Left ventricle myocardium inferior (tissue), 1 donor: Measurements from ENCODE around the gene ST6GALNAC5. TPM values are rescaled to one million over a fixed set of nuclear protein-coding genes. Genes with fewer than 3 reads are reported as not detected.
"Not testable (repeated sequence)": the region's sequence is repeated elsewhere in the genome, so short reads cannot be mapped to it uniquely, and the experiment has no call there.

ENCODE experiments used
- DNase-seq: peaks from one replicate; pipeline ENCODE4 v3.0.0-alpha.2; 2020
- H3K27ac ChIP-seq: fragments of 200-600 bp; replicated peaks from 2 replicates; pipeline ENCODE4 v1.8.0; 2021
- H3K27me3 ChIP-seq: fragments of 200-600 bp; 2 replicates; pipeline ENCODE4 v1.8.0; 2021; ENCODE audit warnings: low read depth
- H3K36me3 ChIP-seq: fragments of 200-600 bp; 2 replicates; pipeline ENCODE4 v1.8.0; 2021
- H3K4me1 ChIP-seq: fragments of 200-600 bp; 2 replicates; pipeline ENCODE4 v1.8.0; 2021
- H3K4me3 ChIP-seq: fragments of 200-600 bp; 2 replicates; pipeline ENCODE4 v1.8.0; 2021; ENCODE audit warnings: mild to moderate bottlenecking, moderate library complexity
- H3K9me3 ChIP-seq: fragments of 200-600 bp; replicated peaks from 2 replicates; pipeline ENCODE4 v1.8.0; 2021
- intact Hi-C: fragments of 100-400 bp; cut with micrococcal nuclease; formaldehyde crosslinking; loops from one replicate; pipeline ENCODE4 v1.11.0; 2022
- long read RNA-seq: library from polyadenylated mRNA; unstranded; transcript quantifications from one replicate; pipeline ENCODE4 v2.0.0, GENCODE V29; 2021
- total RNA-seq: library from RNA; stranded (reverse); fragmentation: NEBNext Ultra II Directional; extraction: Animal tissue kit (Norgen Biotek cat#: 25700); gene quantifications from one replicate; pipeline ENCODE4 v1.2.1, GENCODE V29; 2021
- TF ChIP-seq, protein P1 (sequence below): fragments of 200-600 bp; IDR thresholded peaks from 2 replicates; pipeline ENCODE4 v1.8.0; 2021; ENCODE audit warnings: antibody characterized with exemption, mild to moderate bottlenecking, borderline replicate concordance
- donor health status: DM: no; HTN: yes; CAD: no; lungs with severe emphysema.

ST6GALNAC5 gene
- total RNA-seq = 0.41 TPM
- long read RNA-seq = 0 reads

DNA sequence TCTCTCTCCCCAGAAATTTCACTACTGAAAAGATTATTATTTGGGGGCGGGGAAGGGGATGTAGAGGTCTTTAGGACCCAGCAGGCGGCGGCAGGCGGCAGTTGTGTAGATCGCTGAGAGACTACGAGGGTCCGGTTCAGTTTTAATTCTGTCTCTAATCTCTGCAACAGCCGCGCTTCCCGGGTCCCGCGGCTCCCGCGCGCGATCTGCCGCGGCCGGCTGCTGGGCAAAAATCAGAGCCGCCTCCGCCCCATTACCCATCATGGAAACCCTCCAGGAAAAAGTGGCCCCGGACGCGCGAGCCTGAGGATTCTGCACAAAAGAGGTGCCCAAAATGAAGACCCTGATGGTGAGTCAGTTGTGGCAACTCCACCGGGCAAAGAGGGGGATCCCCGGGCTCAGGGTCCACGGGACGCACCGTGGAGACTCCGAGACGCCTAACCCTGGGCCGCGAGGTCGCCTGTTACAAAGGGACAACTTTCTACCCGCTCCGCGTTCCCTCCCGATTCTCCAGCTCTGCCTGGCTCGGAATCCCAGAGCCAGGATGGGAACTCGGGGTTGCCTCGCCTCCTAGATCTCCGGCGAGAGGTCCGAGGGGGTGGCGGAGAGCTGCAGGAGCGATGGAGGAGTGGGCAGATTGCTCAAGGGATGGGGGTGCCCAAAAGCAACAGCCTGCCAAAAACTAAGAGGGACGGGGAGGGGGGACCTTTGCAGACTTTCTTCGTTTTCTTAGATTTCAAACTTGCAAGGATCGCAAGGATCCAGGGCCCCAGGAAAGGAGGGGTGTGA lies at the start of gene ST6GALNAC5:
Gene ST6GALNAC5, plus strand, starts transcription at position 139 of the 789 bp plus-strand sequence.
- intact Hi-C loops = no loop called here
- H3K27ac ChIP-seq = no peak within 1 kb of the TSS

DNA sequence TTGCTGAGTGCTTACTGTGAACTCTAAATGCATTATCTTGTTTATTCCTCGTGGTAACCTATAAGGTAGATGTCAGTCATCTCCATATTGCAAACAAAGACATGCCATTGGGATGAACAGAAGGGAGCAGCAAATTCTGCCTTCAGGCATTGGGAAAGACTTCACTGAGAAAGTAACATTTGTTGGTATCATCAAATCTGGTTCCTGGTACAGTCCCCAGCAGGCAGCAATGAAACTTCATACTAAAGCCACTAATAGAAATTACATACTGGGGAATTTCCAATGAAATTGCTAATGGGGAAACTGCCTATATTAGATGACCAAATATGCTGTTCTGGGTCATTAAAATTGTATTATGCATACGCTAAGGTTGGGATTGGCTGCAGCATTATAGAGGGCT lies 47.3 kb upstream of the ST6GALNAC5 start:
- Histone ChIP-seq H3K9me3 (no peaks in the 10 kb centered on the region), H3K27me3 (peaks cover 7% of the 10 kb centered on the region), H3K36me3 (no peaks in the 10 kb centered on the region), H3K4me1 (no peaks in the 10 kb centered on the region), H3K4me3 (no peak overlapping the region), H3K27ac (no peak overlapping the region)
- intact Hi-C loops = no loop called here
- no peak for DNase-seq
- TF ChIP-seq, protein P1, sequence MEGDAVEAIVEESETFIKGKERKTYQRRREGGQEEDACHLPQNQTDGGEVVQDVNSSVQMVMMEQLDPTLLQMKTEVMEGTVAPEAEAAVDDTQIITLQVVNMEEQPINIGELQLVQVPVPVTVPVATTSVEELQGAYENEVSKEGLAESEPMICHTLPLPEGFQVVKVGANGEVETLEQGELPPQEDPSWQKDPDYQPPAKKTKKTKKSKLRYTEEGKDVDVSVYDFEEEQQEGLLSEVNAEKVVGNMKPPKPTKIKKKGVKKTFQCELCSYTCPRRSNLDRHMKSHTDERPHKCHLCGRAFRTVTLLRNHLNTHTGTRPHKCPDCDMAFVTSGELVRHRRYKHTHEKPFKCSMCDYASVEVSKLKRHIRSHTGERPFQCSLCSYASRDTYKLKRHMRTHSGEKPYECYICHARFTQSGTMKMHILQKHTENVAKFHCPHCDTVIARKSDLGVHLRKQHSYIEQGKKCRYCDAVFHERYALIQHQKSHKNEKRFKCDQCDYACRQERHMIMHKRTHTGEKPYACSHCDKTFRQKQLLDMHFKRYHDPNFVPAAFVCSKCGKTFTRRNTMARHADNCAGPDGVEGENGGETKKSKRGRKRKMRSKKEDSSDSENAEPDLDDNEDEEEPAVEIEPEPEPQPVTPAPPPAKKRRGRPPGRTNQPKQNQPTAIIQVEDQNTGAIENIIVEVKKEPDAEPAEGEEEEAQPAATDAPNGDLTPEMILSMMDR = no peak

More for the DNA sequence above, at the start of gene ST6GALNAC5:
- Histone ChIP-seq H3K4me3 (peak within 1 kb of the TSS; percentile 60), H3K27me3 (peaks cover 93% of the 10 kb centered on the region), H3K9me3 (no peaks in the 10 kb centered on the region), H3K36me3 (no peaks in the 10 kb centered on the region), H3K4me1 (peaks cover 24% of the 10 kb centered on the region)
- TF ChIP-seq, protein P1 = no peak
- DNase-seq = no peak

DNA sequence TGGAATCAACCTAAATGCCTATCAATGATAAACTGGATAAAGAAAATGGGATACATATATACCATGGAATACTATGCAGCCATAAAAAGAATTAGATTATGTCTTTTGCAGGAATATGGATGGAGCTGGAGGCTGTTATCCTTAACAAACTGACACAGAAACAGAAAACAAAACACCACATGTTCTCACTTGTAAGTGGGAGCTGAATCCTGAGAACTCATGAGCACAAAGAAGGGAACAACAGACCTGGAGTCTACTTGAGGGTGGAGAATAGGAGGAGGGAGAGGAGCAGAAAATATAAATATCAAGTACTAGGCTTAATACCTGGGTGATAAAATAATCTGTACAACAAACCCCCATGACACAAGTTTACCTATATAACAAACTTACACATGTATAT lies 44.3 kb upstream of the ST6GALNAC5 start:
- H3K27ac ChIP-seq, H3K4me3 ChIP-seq, intact Hi-C loops, H3K36me3 ChIP-seq, DNase-seq, H3K9me3 ChIP-seq, H3K27me3 ChIP-seq, H3K4me1 ChIP-seq: not testable (repeated sequence)

DNA sequence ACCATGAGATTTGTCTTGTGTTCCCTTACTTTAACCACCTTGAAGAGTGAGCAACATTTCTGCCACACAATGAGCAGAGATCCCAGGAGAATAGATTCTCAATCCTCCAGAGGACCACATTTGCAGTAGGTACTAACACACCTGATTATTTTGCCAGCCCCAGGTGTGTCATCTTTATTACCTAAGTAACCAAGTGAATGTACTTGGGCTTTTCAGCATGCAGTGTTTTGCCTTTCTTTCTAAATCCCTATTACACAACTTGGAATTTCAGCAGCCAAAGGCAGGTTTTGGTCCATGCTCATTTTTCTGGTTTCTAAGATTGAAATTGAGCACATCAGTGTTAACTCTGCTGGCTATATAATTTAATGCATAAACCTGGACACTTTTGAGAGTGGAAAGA lies 43.2 kb upstream of the ST6GALNAC5 start:
- Histone ChIP-seq H3K27ac (no peak overlapping the region), H3K4me1 (no peaks in the 10 kb centered on the region), H3K9me3 (no peaks in the 10 kb centered on the region), H3K4me3 (no peak overlapping the region), H3K27me3 (peaks cover 6% of the 10 kb centered on the region), H3K36me3 (no peaks in the 10 kb centered on the region)
- intact Hi-C loops = no loop called here
- TF ChIP-seq, protein P1 = no peak
- no peak for DNase-seq

DNA sequence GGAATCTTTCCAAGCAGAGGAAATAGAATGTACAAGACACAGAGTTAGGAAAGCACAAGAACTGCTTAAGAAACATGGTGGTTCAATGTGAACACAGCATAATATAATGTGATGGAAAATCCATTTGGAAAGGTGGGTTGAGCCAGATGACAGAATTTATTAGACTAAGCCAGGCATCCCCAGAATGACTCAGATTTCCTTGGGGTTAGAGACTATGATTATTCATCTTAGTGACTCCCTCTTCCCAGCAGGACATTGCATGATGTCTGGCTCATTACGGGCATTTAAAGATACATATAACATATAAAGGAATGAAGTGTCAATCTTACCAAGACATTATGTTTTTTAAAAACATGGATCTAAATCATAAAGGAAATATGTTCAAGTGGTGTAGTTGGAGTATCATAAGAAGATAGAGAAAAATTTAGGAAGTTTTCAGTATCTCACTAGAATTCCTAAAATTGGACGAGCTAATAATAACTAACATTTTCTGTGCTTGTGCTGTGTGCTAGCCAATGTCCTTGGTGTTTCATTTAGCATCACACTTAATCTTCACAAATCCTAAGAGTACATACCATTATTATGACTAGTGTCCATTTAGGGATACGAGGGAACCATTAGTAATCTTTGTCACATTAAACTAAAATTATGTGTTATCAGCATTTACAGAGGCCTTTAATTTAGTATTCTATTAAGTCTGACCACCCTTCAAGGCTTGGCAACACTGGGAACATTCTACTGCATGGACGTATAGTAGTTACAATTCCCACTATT lies 41.0 kb upstream of the ST6GALNAC5 start:
- TF ChIP-seq, protein P1 = no peak
- no peak overlapping the region for H3K4me3 ChIP-seq

DNA sequence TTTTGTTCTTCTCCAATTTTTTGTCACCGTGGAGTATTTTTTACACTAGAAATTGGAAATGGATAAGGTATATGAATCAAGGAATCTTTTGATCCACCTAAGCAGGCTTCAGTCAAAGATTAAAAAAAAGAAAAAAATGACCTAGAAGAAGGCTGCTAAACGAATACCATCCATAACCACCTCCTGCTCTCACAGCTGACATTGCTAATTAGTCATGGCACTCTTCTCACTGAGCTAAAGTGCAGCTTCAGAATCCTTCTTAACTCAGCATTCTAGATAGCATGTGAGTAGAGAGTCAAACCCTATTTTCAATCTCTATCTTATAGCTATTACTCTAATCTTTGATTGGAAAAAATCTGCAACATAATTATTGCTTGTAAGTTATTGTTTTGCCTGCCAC lies 40.2 kb upstream of the ST6GALNAC5 start:
- no peak overlapping the region for H3K27ac ChIP-seq
- H3K4me3 ChIP-seq = no peak overlapping the region
- DNase-seq = no peak
- H3K36me3 ChIP-seq = no peaks in the 10 kb centered on the region
- H3K4me1 ChIP-seq = no peaks in the 10 kb centered on the region
- TF ChIP-seq, protein P1 = no peak
- no peaks in the 10 kb centered on the region for H3K9me3 ChIP-seq
- H3K27me3 ChIP-seq = peaks cover 6% of the 10 kb centered on the region
- intact Hi-C loops = no loop called here

More for the DNA sequence above, 41.0 kb upstream of the ST6GALNAC5 start:
- H3K4me1 ChIP-seq = no peaks in the 10 kb centered on the region
- H3K27me3 ChIP-seq = peaks cover 6% of the 10 kb centered on the region
- no peaks in the 10 kb centered on the region for H3K9me3 ChIP-seq
- intact Hi-C loops = no loop called here
- no peak overlapping the region for H3K27ac ChIP-seq
- no peak for DNase-seq
- no peaks in the 10 kb centered on the region for H3K36me3 ChIP-seq
